HFF-Myc (cell line): ENCODE measurements around the gene KIFC3.

Experiments used
- DNase-seq: peaks from one replicate; pipeline ENCODE4 v3.0.0-alpha.2; 2011; ENCODE audit warnings: low read depth; ENCODE audit errors: extremely low read depth
- H3K4me3 ChIP-seq: replicated peaks from 2 replicates; pipeline ENCODE4 v1.5.1; 2011; ENCODE audit warnings: low read depth, mild to moderate bottlenecking, control low read depth, low read length
- CTCF ChIP-seq: IDR thresholded peaks from 2 replicates; pipeline ENCODE4 v1.5.1; 2012; ENCODE audit warnings: mild to moderate bottlenecking, low read depth, low read length, control low read depth; ENCODE audit errors: missing control alignments

The KIFC3 gene

GRCh38 chr16:57809276-57810196 lies 7.2 kb upstream of the KIFC3 start:
- no peak for DNase-seq
- H3K4me3 ChIP-seq, result no peak overlapping the region
- no peak for TF ChIP-seq CTCF

- H3K4me3 ChIP-seq, result no peak overlapping the region
- no peak for DNase-seq
- TF ChIP-seq CTCF, result no peak
Measured at GRCh38 chr16:57808589-57809228, 6.4 kb upstream of the KIFC3 start.

GRCh38 chr16:57807968-57808528 lies 5.8 kb upstream of the KIFC3 start:
- no peak overlapping the region for H3K4me3 ChIP-seq
- TF ChIP-seq CTCF, result no peak
- DNase-seq, result no peak

- TF ChIP-seq CTCF, result no peak
- H3K4me3 ChIP-seq, result no peak overlapping the region
- DNase-seq, result no peak
Measured at GRCh38 chr16:57807252-57807967, 5.1 kb upstream of the KIFC3 start.

GRCh38 chr16:57805176-57805575 lies 2.9 kb upstream of the KIFC3 start:
- H3K4me3 ChIP-seq, result no peak overlapping the region
- DNase-seq, result no peak
- TF ChIP-seq CTCF, result no peak

GRCh38 chr16:57804111-57804837 lies 2.0 kb upstream of the KIFC3 start:
- no peak for DNase-seq
- no peak overlapping the region for H3K4me3 ChIP-seq
- TF ChIP-seq CTCF, result no peak
